GM13976 (cell line): ENCODE data around the gene MBP.

ENCODE experiments used
- DNase-seq: peaks from one replicate; pipeline ENCODE4 v3.0.0; 2012; ENCODE audit warnings: low spot score
- CTCF ChIP-seq: IDR thresholded peaks from 2 replicates; pipeline ENCODE4 v1.5.1; 2012; ENCODE audit warnings: borderline replicate concordance, mild to moderate bottlenecking; ENCODE audit not compliant: insufficient read depth; ENCODE audit errors: extremely low read depth, missing control alignments, control extremely low read depth
- in situ Hi-C: fragments of 300-500 bp; cut with MboI; formaldehyde crosslinking; loops from one replicate; pipeline ENCODE4 v1.12.0; 2022; ENCODE audit warnings: low sequenced_read_pairs, mixed read lengths, inconsistent platforms; ENCODE audit not compliant: unreplicated experiment

Gene MBP

GRCh38 chr18:77079088-77079487, 53.5 kb downstream of the MBP start:
- no peak for DNase-seq
- TF ChIP-seq CTCF = no peak
- in situ Hi-C loops = no loop called here

- in situ Hi-C loops = no loop called here
These were observed 53.9 kb downstream of the MBP start for GRCh38 chr18:77078690-77079070.

GRCh38 chr18:77077941-77078689, 54.5 kb downstream of the MBP start:
- in situ Hi-C loops = no loop called here
- no peak for TF ChIP-seq CTCF
- no peak for DNase-seq

More at GRCh38 chr18:77078690-77079070, 53.9 kb downstream of the MBP start:
- no peak for TF ChIP-seq CTCF
- peak; percentile 18 for DNase-seq

GRCh38 chr18:77077401-77077800, 55.2 kb downstream of the MBP start:
- TF ChIP-seq CTCF = no peak
- in situ Hi-C loops = no loop called here
- DNase-seq = no peak

GRCh38 chr18:77076111-77076510, 56.5 kb downstream of the MBP start:
- no peak for TF ChIP-seq CTCF
- in situ Hi-C loops = no loop called here
- DNase-seq = no peak

- TF ChIP-seq CTCF = no peak
- in situ Hi-C loops = no loop called here
- DNase-seq = no peak
These were observed 58.2 kb downstream of the MBP start for GRCh38 chr18:77074431-77074830.
